ENCODE data around the gene RFX7. TPM values are rescaled to one million over a fixed set of nuclear protein-coding genes. Genes with fewer than 3 reads are reported as not detected.
A peak's percentile ranks its signal among the peaks of the same experiment; 100 is the strongest.
"Not testable (repeated sequence)": the region's sequence is repeated elsewhere in the genome, so short reads cannot be mapped to it uniquely, and the experiment has no call there.

The RFX7 gene
- total RNA-seq, 1 experiment from 2014 or later = 43.4 TPM

- Mint-ChIP-seq H3K36me3 (ENCODE audit: insufficient read depth in 1 of 3, low read depth in 3 of 3) (peaks cover 0 to 3% (median 0%) of the 10 kb centered on the region in 3 experiments; a peak in 2 of 7 replicates), H3K27ac (no peak overlapping the region), H3K4me3 (no peak overlapping the region), H3K27me3 (ENCODE audit: low read depth) (no peaks in the 10 kb centered on the region), H3K9me3 (peaks cover 2 to 8% of the 10 kb centered on the region in 2 experiments; a peak in 4 of 5 replicates), H3K4me1 (no peaks in the 10 kb centered on the region)
- H3K9ac ChIP-seq (ENCODE audit: extremely low read depth, insufficient read length, low read length) = no peak overlapping the region
- no peak overlapping the region for H3K23ac ChIP-seq (ENCODE audit: insufficient read length, low read depth, low read length)
- H2AFZ ChIP-seq (ENCODE audit: low read length) = no peak overlapping the region
- H4K20me1 ChIP-seq (ENCODE audit: control insufficient read depth, insufficient read depth, insufficient read length) = no peaks in the 10 kb centered on the region
- no peaks in the 10 kb centered on the region for H3K23me2 ChIP-seq (ENCODE audit: insufficient read length, low read depth, low read length, poor library complexity, severe bottlenecking)
- no peaks in the 10 kb centered on the region for H3K79me1 ChIP-seq (ENCODE audit: insufficient read depth, low read depth, low read length, poor library complexity, severe bottlenecking)
- no peaks in the 10 kb centered on the region for H3K79me2 ChIP-seq (ENCODE audit: insufficient read depth, low read length)
- no peak overlapping the region for H2BK12ac ChIP-seq (ENCODE audit: insufficient read length, low read depth, low read length)
- no peak overlapping the region for H3K4me2 ChIP-seq (ENCODE audit: insufficient read depth, insufficient read length, low read length)
- H2AK5ac ChIP-seq (ENCODE audit: insufficient read length, low read length) = no peak overlapping the region
- H3K18ac ChIP-seq (ENCODE audit: insufficient read length, low read depth, low read length) = no peak overlapping the region
- no peak overlapping the region for H3K14ac ChIP-seq (ENCODE audit: insufficient read depth, low read length)
- no peak overlapping the region for H2BK15ac ChIP-seq (ENCODE audit: low read depth, low read length)
- WGBS (ENCODE audit: extremely low coverage, insufficient read length, low lambda C conversion rate) = no CpG with 5 or more reads among the region's 4 CpGs
- no peak overlapping the region for H3T11ph ChIP-seq (ENCODE audit: low read length)
- no peak overlapping the region for H2BK20ac ChIP-seq (ENCODE audit: low read depth, low read length, poor library complexity, severe bottlenecking)
- no peaks in the 10 kb centered on the region for H3K4me1 ChIP-seq (ENCODE audit: insufficient read depth, low read length)
- no peak overlapping the region for H2BK120ac ChIP-seq (ENCODE audit: low read depth, low read length, poor library complexity, severe bottlenecking)
- H4K8ac ChIP-seq (replicated peaks; ENCODE audit: insufficient read length, low read depth, low read length) = no peak overlapping the region
- H4K5ac ChIP-seq (ENCODE audit: insufficient read length, low read depth, low read length) = no peak overlapping the region
- no peak overlapping the region for H3K56ac ChIP-seq (ENCODE audit: insufficient read length, low read depth, low read length)
- no peak for DNase-seq
- H3K4ac ChIP-seq (ENCODE audit: low read depth, low read length) = no peak overlapping the region
- TF ChIP-seq CTCF (conservative IDR thresholded peaks at IDR 0.05) = no peak
- no peak overlapping the region for H3K27ac ChIP-seq (ENCODE audit: insufficient read length, low read depth, low read length)
- H2BK5ac ChIP-seq (ENCODE audit: insufficient read length, low read length) = no peak overlapping the region
- H4K91ac ChIP-seq (ENCODE audit: insufficient read length, low read depth, low read length) = no peak overlapping the region
- no peaks in the 10 kb centered on the region for H3K9me3 ChIP-seq (ENCODE audit: control insufficient read depth, low read depth, low read length)
- no peaks in the 10 kb centered on the region for H3K27me3 ChIP-seq (ENCODE audit: insufficient read depth, low read length)
Measured at GRCh38 chr15:56261854-56262509, 18.3 kb upstream of the RFX7 start.

- not testable (repeated sequence) for H3K9me3 ChIP-seq (ENCODE audit: control insufficient read depth, low read depth, low read length); H3K4me2 ChIP-seq (ENCODE audit: insufficient read depth, insufficient read length, low read length); H4K5ac ChIP-seq (ENCODE audit: insufficient read length, low read depth, low read length); H3K9ac ChIP-seq (ENCODE audit: extremely low read depth, insufficient read length, low read length); H3K4me3 Mint-ChIP-seq; H2BK5ac ChIP-seq (ENCODE audit: insufficient read length, low read length); H3K79me2 ChIP-seq (ENCODE audit: insufficient read depth, low read length); H2BK20ac ChIP-seq (ENCODE audit: low read depth, low read length, poor library complexity, severe bottlenecking); H2BK120ac ChIP-seq (ENCODE audit: low read depth, low read length, poor library complexity, severe bottlenecking); H4K20me1 ChIP-seq (ENCODE audit: control insufficient read depth, insufficient read depth, insufficient read length); H3K36me3 Mint-ChIP-seq (ENCODE audit: insufficient read depth in 1 of 3, low read depth in 3 of 3); H2AK5ac ChIP-seq (ENCODE audit: insufficient read length, low read length); H3K27me3 ChIP-seq (ENCODE audit: insufficient read depth, low read length); H3K23ac ChIP-seq (ENCODE audit: insufficient read length, low read depth, low read length); H4K91ac ChIP-seq (ENCODE audit: insufficient read length, low read depth, low read length); H3K27ac ChIP-seq (ENCODE audit: insufficient read length, low read depth, low read length); H3K79me1 ChIP-seq (ENCODE audit: insufficient read depth, low read depth, low read length, poor library complexity, severe bottlenecking); H3T11ph ChIP-seq (ENCODE audit: low read length); H3K9me3 Mint-ChIP-seq; H2AFZ ChIP-seq (ENCODE audit: low read length); H3K56ac ChIP-seq (ENCODE audit: insufficient read length, low read depth, low read length); H3K18ac ChIP-seq (ENCODE audit: insufficient read length, low read depth, low read length); H3K4me1 ChIP-seq (ENCODE audit: insufficient read depth, low read length); H4K8ac ChIP-seq (replicated peaks; ENCODE audit: insufficient read length, low read depth, low read length); H2BK15ac ChIP-seq (ENCODE audit: low read depth, low read length); H2BK12ac ChIP-seq (ENCODE audit: insufficient read length, low read depth, low read length); H3K23me2 ChIP-seq (ENCODE audit: insufficient read length, low read depth, low read length, poor library complexity, severe bottlenecking); H3K14ac ChIP-seq (ENCODE audit: insufficient read depth, low read length); H3K27me3 Mint-ChIP-seq (ENCODE audit: low read depth); DNase-seq; H3K4ac ChIP-seq (ENCODE audit: low read depth, low read length)
- Mint-ChIP-seq H3K4me1 (peaks cover 5 to 17% of the 10 kb centered on the region in 2 experiments; a peak in 3 of 4 replicates), H3K27ac (peak overlapping the region in 1 of 3 experiments; percentile 46; a peak in 1 of 7 replicates)
- WGBS (ENCODE audit: extremely low coverage, insufficient read length, low lambda C conversion rate) = no CpG with 5 or more reads among the region's 1 CpG
Measured at GRCh38 chr15:56257306-56257705, 13.6 kb upstream of the RFX7 start.

Measured in H9 (cell line).